GM12872 (cell line): Measurements from ENCODE around the gene BBS5.

ENCODE experiments used
- TF ChIP-seq, protein P1 (sequence below): IDR thresholded peaks from 3 replicates; pipeline ENCODE4 v1.5.1; 2011; ENCODE audit warnings: low read depth, mild to moderate bottlenecking, low read length, moderate library complexity; ENCODE audit not compliant: insufficient read depth

The BBS5 gene

DNA sequence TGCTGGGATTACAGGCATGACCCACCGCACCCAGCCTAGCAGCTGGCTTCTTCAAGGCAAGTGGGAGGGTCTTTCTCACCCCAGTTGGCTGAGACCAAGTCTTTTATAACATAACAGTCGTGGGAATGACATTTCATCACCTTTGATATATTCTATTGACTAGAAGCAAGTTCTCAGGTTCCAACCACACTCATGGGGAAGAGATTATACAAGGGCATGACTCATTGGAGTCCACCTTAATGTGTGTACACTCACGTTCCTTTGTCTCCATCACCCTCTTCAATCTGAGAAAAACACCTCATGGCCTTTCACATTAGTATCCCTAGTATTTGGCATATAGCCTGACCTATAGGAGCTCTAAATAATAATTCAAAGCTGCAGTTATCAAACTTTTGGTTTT lies 2.8 kb upstream of the BBS5 start:
- TF ChIP-seq, protein P1, sequence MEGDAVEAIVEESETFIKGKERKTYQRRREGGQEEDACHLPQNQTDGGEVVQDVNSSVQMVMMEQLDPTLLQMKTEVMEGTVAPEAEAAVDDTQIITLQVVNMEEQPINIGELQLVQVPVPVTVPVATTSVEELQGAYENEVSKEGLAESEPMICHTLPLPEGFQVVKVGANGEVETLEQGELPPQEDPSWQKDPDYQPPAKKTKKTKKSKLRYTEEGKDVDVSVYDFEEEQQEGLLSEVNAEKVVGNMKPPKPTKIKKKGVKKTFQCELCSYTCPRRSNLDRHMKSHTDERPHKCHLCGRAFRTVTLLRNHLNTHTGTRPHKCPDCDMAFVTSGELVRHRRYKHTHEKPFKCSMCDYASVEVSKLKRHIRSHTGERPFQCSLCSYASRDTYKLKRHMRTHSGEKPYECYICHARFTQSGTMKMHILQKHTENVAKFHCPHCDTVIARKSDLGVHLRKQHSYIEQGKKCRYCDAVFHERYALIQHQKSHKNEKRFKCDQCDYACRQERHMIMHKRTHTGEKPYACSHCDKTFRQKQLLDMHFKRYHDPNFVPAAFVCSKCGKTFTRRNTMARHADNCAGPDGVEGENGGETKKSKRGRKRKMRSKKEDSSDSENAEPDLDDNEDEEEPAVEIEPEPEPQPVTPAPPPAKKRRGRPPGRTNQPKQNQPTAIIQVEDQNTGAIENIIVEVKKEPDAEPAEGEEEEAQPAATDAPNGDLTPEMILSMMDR, result no peak

DNA sequence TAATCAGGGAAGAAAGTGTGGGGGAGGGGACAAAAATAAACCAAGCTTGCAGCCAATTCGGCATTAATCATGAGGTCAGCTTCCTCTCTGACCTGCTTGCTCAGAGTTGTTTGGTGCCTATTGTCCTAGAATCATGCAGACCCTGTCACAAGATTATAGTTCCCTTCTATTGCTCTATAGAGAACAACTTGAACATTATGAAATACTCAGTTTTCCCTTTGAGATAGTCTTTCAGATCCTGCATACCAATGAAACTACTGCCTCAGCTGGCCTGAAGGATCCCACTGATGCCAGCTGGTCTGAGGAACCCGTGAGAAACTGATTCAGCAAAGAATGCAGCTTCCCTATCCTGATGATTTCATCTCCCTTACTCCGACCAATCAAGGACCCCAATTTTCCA lies 955 bp upstream of the BBS5 start:
- TF ChIP-seq, protein P1, result no peak

DNA sequence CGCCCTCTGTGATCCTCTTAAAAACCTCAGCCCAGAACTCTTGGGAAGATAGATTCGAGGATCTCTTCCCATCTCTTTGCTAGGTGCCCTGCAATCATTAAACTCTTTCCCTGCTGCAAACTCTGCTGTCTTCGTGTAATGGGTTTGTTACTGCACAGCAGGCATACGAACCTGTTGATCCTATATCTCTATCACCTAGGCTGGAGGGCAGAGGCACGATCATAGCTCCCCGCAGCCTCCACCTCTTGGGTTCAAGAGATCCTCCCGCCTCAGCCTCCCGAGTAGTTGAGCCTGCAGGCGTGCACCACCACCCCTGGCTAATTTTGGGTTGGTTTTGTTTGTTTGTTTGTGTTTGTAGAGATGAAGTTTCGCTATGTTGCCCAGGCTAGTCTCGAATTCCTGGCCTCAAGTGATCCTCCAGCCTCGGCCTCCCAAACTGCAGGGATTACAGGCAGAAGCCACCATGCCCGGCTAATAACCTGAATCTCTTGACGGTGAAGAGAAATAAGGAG lies 493 bp upstream of the BBS5 start:
- TF ChIP-seq, protein P1, result no peak

DNA sequence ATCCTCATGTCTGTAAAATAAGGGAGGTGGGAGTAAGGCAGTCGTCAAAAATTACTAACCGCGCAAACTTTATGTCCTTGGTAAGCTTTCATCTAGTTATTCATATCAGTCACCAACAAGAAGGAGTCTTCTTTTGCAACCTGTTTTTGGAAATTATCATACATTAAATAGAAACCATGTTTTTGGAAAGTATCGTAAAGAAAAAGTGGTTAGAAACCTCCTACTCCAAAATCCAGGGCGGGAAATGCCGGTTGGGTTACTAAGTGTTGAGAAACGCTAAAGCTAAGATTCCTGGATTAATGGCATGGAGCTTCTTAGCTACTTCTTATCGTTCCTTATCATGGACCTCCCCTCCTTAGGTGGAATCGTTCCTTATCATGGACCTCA lies 778 bp downstream of the BBS5 start:
- TF ChIP-seq, protein P1, result no peak

DNA sequence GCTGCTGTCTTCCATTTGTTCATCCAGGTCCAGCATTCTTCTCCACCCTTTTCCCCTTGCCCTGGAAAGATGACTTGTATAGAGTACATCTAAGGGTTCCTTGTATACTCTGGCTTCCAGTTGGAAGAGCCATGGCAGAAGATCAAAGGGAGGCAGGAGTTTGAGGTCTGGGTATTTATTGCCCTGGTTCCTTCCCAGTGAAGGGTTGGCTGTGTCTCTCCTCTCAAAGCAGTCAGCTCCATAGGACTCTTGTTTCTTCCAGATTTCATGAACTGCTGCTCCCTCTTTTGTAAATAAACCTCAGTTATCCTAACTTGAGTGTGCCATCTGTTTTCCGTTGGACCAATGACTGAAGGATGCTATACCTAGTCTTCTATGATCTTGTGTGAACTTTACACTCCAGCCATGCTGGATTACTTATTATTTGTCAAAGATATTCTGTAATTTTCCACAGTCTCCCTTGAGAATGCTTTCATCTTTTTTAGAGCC lies 6.4 kb downstream of the BBS5 start:
- TF ChIP-seq, protein P1, result no peak

DNA sequence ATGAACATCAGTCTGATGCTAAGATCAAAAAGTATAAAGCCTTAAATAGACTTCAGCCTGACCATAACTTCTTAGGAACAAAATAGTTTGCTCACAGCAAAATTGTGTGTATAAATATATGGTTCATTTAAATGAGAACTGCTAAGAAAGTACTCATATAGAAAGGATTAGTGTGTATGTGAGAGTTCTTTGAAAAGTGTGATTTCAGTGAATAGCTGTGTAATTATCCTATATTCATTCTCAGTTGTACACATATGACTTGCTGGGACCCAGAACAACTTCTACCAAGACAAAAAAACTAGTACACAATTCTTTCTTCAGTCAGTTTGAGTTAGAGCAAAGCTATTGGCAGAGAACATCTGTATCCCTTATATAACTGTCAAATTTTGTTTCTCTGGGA lies 7.2 kb downstream of the BBS5 start:
- TF ChIP-seq, protein P1, result no peak

DNA sequence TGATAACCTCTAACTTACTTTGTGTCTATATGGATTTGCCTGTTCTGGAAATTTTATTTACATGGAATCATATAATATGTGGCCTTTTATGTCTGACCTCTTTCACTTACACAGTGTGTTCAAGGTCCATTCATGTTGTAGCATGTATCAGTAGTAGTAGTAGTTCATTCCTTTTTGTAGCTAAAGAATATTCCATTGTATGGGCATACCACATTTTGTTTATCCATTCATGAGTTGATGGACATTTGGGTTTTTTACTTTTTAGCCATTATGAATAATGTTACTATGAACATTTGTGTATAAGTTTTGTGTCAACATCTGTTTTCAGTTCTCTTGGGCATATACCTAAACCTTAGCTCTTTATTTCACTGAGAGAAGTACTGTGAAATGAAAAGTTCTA lies 11.5 kb downstream of the BBS5 start:
- TF ChIP-seq, protein P1, result no peak

DNA sequence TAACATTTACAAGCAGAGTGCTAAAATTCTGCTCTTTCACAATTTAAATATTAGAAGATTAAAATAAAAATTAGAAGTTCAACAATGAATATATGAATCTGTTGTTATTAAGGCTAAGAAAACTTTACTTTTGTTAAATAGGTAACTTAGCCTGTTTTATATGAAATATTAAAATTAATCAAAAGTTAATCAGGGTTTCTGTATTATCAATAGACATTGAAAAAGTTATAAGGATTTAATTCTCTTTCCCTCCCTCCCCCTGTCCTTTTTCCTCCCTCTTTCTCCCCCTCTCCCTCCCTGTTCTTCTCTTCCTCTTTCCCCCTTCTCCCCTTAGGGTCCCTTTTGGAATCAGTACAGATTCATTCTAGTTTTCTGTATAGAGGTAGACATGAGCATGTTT lies 12.1 kb downstream of the BBS5 start:
- TF ChIP-seq, protein P1, result no peak
